NCI-H1417 treated with DMSO at 0.1 percent for 48 hours (cell line): ENCODE data around the gene SLAIN1.

Experiments used
- DNase-seq: peaks from one replicate; lab custom pipeline; 2025; lab: John Stamatoyannopoulos, UW

Gene SLAIN1

DNA sequence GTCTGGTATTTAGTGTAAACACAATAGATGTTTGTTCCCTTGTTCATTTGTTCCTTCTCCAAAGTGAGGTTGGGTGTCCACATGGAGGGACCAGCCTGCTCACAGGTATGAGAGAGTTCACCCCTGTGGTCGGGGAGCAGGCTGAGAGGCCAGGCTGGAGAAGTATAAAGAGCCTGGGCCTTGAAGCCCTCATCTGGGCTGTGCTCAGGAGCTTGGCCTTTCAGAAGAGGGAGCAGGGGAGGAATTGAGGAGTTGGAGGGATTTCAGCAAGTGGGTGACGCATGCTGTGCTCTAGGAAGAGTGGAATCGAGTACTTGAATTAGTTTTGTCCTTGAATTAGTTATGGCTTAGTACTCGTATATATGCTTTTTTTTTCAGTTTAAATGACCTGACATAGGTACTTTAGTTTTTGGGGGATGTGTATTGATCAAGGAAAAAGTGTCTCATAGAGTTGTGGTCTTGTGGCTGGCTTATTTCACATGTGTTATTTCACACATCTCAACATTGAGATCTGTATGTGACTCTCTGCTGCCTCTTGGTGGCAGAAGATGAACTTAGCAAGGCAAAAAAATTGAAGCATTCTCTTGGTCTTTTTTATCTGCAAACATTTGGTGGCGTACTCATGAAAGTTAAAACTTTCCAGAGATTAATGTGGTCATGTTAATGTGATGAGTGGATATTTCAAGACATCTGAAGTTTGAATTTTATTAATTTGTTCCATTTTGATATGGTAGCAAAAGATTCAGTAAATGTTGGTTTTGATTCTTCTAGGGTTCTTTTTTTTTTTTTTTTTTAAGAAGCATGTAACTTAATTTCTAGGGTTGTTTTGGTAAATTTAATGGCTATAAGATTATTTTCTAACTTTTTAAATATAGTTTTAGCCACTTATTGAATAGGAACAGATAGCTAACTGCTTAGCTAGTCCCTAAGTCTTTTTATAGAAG lies 54.3 kb downstream of the SLAIN1 start:
- peak; percentile 34 for DNase-seq

DNA sequence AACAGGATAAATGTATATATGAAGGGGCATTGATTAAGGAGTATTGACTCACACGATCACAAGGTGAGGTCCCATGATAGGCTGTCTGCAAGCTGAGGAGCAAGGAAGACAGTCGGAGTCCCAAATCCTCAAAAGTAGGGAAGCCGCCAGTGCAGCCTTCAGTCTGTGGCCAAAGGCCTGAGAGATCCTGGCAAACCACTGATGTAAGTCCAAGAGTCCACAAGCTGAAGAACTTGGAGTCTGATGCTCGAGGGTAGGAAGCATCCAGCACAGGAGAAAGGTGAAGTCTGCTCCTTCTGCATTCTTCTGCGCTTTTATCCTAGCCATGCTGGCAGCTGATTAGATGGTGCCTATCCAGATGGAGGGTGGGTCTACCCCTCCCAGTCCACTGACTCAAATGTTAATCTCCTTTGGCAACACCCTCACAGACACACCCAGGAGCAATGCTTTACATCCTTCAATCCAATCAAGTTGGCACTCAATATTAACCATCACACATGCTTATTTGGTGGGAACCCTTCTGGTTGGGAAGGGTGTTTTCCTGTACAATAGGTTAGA lies 55.1 kb downstream of the SLAIN1 start:
- no peak for DNase-seq

DNA sequence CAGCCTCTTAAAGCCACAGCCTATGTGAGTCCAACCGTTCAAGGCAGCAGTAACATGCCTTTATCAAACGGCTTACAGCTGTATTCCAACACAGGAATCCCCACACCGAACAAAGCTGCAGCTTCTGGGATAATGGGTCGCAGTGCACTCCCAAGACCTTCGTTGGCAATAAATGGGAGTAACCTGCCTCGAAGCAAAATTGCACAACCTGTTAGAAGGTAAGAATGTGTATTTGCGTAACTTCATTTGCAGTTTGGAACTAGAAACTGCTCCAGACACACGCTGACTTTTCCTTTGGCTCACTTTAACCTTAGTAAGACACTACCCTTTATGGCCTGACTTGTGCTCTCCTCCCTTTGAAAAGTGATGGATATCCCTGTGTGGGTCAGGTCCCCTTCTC lies 63.4 kb downstream of the SLAIN1 start:
- DNase-seq, result no peak

DNA sequence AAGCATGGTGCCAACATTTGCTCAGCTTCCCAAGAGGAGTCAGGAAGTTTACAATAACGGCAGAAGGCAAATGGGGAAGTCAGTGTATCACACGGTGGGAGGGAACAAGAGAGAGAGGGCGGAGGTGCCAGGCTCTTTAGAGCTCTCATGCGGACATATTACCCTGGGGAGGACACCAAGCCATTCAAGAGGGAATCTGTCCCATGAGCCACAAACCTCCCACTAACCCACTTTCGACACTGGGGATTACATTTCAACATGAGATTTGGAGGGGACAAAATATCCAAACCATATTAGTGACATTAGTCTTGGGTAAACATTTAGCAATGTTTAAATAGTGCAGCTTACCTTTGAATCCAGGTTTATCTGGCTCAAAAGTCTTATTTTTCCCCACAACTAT lies 69.9 kb downstream of the SLAIN1 start:
- no peak for DNase-seq

DNA sequence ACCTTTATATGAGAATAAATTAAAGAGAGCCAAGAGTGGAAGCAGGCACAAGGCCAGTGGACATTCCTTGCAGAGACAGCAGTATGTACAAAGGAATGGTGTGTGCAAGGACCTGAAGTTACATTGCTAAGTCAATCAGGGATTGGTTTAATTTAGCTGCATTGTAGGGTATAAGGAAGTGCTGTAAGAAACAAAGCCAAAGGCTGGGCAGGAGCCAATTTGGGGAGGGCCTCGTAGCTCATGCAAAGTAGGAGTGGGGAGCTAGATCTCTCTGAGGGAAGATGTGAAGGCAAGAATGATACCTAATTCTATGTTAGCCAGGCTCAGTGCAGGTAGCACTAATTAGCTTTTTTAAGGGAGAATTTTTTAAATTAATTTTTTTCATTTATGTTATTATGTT lies 76.7 kb downstream of the SLAIN1 start:
- no peak for DNase-seq

DNA sequence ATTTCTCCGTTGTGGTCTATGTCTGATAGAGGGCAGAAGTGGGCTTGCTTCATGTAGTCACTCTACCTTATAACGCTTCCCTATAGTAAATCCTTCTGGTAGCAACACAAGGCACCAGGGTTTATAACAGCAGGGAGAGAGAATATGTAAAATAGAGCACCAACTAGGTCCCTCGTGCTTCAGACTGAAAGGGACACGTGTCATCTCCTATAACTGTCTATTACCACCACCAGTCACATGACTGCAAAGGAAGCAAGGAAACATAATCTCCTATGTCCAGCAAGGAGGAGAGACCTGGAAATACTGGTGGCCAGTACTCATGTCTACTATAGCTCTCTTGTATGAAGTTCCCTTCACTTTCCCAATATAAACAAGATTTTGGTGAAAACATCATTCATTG lies 79.2 kb downstream of the SLAIN1 start:
- no peak for DNase-seq

DNA sequence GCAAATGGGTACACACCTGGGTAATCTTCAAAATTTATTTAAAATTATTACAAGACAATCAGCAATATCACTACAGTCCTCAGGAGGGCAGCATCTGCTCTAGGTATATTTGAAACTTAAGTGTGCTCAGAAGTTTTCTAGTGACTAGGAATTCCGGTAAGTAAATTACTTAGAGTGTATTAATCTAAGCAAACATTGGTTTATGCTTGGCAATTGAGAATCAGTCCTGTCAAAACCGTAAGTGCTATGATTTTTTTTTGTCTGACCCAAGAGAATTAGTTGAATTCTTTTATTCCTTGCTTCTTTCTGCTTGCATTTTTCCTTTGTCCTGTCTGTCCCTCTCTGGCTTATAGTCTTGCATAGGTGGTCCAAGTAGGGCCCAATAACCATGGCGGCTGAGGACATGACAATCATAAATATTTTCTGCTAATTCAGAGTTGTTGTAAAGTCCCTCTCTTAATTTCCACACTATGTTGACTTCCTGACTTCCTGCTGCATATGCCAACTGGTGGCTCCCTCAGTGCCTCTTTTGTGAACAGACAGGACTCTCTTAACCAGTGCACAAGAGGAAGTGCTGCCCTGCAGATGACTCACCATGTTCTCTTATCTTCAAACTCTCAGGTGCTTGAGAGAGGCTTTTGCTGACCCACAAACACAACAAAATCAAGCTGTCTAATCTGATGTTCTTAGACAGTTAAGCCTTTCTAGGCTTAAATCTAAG lies 82.2 kb downstream of the SLAIN1 start:
- peak; percentile 48 for DNase-seq

DNA sequence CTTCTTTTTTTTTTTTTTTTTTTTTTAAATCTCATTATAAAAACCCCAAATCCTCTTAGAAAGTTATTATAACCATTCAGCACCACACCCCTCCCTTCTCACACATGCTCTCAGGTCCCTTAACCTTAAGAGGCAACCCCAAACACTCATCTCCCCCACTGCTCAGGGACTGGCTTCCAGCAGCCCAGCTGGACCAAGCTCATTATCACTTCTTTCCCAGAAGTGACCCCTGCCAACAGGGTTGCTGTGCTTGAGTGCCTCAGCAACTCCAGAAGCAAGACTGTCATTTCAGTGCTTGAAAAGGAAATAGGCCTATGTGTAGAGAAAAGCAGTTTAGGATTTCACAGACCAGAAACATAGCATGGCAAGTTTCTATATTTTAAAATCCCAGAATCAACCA lies 84.3 kb downstream of the SLAIN1 start:
- DNase-seq, result no peak

DNA sequence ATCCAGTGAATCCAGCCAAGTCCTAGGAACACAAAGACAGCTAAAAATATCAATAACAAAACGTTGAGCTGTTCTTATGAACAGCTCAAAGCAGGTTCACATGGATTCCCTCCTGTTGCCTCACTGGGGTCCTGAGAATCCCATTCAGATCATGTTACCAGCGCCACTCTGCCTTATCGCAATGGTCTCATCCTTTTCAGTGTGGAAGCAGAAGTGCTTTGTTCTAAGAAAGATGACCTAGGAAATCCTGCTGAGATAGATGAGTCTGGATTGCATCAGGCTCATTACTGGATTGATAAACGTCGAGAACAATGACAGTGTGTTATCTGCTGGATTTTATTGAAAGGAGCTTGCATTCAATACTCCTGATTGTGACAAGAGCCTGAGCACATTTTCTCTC lies 87.0 kb downstream of the SLAIN1 start:
- DNase-seq, result no peak

DNA sequence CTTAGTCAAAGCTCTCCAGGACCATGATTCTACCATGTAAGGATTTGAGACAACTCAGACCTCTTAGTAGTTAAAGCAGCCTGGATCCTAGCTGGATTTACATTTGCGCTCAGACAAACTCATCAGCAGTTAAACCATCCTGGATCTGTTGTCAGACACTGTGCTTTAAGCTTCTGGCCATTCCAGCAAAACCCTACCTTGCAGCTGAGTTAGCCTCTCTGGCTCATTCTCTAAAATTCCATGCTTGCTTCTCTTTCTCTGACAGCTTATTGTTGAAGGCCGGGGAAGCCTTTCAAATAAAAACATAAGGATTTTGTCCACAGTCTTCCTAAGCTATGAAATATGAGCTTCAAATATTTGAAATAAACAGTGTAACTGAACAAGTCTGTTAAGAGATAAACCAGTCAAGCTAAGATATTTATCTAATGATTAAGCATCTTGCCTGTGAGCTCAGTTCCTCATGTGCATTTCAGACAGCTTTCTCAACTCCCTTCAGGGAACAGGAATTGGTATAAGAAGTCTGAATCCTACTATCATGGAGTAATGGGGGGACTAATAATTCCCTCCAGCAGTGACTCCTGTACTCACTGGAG lies 89.3 kb downstream of the SLAIN1 start:
- DNase-seq, result no peak

DNA sequence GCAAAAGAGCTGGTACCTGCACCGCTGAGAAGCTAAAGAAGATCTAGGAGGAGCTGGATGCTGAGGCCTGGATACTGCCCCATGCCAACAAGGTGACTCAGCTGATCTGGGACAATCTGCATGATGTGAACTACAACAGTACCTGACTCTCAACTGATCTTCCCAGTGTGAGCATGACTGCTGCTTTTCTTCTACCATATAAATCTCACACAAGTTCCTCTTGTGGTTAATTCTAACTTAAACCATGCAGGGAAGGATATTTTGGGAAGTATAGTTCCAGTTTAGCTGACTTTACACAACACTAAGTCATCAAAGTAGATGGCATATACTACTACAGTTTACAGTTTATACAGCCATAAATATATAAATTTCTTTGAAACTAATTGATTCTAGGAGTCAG lies 91.9 kb downstream of the SLAIN1 start:
- DNase-seq, result no peak

DNA sequence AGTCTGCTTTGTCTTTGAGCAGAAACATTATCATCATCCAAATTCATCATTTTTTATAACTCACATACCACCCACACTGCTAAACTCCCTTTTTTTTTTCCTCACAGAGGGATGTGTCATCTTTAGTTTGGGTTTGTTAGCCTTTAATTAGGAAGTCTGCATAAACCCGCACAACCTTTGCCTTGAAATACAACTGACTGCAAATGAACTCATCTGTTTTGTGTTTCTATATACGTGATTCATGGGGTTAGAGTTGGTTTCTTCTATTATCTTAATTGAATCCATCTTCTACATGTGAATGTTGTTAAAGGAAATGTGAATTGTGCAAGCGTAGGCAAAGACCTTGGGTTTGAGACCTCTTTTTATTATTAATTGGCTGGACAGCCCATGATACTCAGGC lies 102.7 kb downstream of the SLAIN1 start:
- DNase-seq, result no peak

DNA sequence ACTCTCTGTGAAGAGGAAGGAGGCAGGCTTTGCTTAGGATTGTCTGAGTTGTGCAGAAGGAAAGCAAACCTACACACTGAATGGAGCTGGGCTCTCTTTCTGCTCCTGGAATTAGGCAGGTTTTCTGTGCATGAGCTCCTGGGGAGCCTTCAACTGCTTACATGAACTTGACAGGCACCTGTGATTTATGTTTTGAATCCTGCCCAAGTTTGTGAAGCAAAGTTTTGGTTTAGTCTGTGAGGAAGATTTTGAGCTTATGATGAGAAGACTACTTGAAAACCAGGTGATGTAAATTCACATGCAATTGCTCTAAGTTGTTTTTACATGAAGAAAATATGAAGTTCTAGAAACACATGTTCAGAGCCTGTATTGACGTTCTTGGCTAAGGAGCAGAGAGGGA lies 109.0 kb downstream of the SLAIN1 start:
- DNase-seq, result no peak

DNA sequence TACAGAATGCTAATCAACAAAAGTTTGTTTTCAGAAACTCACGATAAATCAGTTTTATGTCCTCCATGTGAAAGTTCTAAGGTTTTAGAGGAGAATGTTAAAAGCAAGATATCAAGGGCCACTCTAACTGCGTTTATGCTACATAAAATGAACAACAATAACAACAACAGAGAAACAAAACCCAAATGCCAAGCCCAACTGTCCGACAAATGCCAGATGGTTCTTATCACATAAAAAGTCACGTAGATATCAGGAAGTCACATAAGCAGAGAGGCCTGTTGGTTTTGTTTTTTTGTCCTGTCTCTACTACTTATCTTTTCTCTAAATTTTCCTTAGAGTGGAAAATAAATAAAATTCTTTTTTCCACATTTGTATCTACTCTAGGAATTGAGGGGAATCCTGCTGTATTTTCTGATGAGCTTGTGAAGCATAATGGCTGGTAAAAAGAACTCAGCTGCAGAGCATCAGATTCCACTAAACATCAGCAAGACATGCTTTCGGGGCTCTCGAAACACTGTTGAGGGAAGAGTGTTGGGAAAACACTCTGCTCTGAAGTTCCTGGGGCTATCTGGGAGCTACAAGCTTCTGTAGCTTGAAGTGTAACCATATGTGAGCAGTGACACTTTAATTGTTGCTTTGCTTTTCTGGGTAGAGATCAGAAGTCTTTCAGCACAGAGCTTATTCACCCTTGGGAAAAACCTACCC lies 110.1 kb downstream of the SLAIN1 start:
- DNase-seq, result no peak

DNA sequence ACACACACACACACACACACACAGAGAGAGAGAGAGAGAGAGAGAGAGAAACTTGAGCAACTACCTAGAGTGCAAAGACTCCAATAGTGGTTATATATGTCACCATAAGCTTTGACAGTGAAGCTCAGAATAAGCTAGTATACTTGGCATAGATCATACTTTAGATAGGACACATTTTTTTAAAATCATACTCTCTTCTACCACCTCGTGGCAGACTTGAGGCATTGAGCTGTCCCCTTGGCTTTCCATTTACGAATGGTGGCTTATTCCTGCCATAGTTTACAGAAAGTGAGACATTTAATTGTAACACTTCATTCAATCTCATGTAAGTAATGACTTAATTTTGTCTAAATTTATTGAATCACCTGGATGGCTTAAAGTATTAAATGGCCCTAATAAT lies 112.9 kb downstream of the SLAIN1 start:
- no peak for DNase-seq

DNA sequence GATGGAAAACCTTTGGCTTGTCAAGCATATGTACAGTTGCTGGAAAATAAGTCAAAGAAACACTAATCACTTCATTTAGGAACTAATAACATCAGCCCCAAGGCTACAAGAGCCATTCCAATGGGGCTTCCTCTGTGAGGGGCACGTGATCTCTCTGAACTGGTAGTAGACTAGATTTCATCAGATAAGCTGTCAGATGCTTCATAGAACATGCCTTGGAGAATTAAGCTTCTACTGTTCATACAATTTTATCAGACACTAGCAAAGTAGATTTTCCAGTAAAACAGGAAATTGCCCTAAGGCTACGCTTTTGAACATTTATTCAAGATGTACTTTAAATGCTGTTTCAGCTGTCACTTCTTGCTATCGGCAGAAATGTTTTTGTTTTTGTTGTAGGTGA lies 113.4 kb downstream of the SLAIN1 start:
- DNase-seq, result no peak

DNA sequence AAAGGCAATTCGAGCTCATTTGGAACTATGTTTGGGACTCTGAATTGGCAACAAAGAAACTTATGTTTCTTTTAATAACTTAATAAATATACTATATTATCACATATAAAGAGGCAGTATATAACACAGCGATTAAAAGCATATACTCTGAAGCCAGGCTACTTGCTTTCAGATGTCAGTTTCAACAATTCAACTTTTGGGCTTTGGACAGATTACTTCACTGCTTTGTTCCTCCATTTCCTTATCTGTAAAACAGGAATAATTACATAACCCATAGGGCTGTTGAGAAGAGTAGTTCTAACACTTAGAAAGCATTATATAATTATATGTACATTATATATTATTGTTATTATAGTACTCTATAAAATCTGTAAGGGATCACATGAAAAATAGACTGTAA lies 113.9 kb downstream of the SLAIN1 start:
- no peak for DNase-seq

DNA sequence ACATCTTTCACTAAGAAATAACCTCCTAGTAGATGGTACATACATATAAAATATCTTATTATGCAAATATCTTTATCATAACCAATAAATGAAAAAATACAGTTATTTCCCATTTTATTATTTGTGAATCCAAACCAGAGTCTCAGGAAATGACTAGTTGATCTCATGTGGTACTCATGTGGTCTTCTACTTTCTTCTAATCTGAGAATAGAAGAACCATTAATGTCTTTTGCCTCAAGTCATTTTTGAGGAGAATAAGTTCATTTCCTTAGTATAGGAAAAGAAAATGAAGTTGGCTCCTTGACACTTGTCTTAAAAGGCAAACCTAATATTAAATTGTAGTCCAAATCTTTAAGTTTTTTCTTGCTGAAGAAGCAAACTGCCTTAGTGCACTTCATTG lies 114.5 kb downstream of the SLAIN1 start:
- no peak for DNase-seq
